HG03095 (cell line): ENCODE data around the gene REG3A.

ENCODE experiments used
- ATAC-seq: cut with Tn5 transposase; IDR thresholded peaks from one replicate; pipeline ENCODE4 v1.9.1; 2021; ENCODE audit warnings: moderate library complexity; ENCODE audit not compliant: unreplicated experiment

REG3A gene

DNA sequence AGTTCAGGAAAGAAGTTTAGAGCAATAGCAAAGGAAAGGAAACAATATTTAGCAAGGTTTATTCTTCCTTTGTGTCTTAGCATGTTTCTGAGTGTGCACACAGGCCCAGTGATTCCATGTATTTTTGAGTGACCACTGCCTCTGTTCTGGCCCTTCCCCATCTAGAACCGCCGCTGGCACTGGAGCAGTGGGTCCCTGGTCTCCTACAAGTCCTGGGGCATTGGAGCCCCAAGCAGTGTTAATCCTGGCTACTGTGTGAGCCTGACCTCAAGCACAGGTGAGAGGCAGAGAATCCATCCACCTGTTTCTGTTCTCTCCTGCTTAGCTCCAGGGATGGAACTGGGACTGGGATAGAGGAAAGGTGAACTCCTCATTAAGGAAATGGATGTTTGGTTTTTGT is 36.9 kb downstream of the REG3A start:
- no peak for ATAC-seq

DNA sequence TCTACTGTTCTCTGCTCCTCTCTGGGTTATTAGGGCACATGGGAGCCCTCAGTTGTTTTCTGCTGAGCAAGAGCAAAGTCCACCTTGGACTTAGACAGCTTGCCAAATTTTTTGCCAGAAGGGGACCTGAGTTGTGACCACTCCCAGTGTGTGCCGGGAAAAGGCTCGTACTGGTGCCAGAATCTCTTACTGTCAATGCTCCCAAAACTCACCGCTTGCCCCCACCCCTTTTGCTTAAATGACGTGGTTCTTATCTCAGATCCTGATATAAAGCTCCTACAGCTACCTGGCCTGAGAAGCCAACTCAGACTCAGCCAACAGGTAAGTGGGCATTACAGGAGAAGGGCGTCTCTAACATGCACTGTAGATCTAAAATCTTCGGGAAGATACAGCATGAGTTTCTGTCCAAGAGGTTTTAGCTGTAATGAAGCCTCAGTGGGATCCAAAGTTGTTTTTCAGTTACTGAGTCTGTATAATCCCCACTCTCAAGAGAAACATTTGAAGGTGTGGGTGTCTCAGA is 39.3 kb downstream of the REG3A start, which contains the start of gene REG1A:
REG1A (plus strand) TSS at position 295 of the 520 bp plus-strand sequence. CDS start 374 bp downstream, outside the sequence.
- ATAC-seq = no peak

DNA sequence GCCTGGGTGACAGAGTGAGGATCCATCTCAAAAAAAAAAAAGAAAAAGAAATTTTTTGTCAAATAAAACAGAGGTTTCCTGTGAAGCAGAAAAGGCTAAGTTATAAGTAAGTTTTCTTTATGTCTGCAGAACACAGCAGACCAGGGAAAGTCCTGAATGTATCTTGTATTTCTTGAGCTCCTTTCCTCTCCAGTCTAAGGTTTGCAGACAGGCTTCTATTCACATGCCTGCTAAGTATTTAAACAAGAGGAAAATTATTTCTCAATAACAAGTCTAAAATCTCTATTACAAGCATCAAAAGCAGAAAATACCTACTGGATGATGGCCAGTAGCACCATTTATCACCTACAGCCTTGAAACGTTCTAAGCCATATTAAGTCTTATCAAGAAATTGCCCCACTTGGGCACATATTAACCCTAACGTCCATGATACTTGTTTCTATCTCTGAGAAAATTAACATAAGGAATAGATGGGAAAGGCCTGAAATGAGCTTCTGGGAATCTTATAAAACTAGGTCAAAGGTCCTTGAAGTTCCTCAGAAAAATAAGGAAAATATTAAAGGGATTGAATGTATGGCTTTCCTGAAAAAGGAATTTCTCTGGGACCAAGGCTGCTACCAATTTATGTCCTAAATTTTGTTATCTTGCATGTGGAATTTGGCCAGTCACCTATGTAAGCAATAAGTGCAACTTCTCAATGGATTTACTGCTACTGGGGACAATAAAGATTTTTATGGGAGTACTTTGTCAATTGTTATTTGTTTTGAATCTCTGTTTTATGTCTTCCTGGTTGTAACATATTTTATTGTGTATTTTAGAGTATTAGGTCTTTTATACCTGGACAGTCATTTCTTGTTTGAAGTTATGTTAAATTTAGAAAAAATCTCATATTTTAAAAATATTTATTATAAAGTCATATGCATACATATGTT is 42.3 kb downstream of the REG3A start:
- no peak for ATAC-seq

DNA sequence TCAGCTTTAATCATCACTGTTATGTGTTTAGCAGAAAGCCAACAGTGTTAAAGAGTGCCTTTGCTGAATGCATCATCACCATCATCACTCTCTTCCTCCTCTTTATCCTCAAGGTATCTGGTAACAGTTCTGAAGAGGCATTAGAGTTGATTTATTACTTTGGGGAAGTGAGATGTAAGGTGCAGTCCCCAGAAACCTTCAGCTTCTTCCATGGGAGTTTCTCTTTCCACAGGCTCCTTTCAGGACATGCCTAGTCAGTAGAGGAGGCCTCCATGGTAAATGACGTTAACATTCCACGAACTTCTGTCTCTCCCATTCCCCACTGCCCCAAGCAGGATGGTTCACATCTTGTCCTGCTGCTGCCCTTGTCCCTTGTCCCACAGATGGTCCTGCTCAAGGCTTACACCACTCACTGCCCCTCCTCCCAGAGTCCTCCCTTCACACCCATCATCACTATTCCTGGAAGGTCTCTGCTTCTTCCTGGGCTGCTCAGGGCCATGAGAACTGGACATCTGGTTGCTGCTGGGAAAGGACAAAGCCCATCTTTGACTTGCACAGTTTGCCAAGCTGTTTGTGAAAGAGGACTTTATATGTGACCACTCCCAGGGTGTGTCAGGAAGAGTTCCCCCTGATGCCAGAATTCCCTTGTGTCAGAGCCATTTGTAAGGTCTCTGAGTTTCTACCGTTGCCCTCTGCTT is 44.6 kb downstream of the REG3A start:
- ATAC-seq = no peak

DNA sequence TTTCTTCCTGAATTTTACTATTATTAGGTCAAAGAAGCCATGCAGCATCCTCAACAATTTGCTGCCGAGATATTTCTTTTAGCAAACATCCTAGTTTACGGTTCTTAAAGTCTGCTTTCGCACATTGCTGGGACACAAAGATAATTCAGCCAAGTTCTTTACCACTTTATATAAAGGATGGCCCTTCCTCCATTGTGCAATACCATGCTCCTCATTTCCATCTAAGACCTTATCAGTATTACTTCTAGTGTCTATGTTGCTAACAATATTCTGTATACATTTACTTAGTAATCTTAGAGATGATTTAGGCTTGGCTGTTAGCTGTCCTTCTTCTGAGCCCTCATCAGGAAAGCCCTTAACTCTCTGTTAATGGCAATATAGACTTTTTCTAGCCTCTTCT is 47.3 kb downstream of the REG3A start:
- no peak for ATAC-seq
